ENCODE data around the gene CEL.
"Not testable (repeated sequence)": the region's sequence is repeated elsewhere in the genome, so short reads cannot be mapped to it uniquely, and the experiment has no call there.

The CEL gene

GRCh38 chr9:133061764-133062145 is at the start of gene CEL:
Gene CEL (plus strand): TSS chr9:133061981. CDS start chr9:133062003, 22 bp downstream.
- H3K9me3 ChIP-seq (ENCODE audit: control insufficient read depth, insufficient read depth, low read depth, low read length); H3K4me3 ChIP-seq (ENCODE audit: low read depth, low read length); CTCF ChIA-PET; H3K4me1 ChIP-seq (ENCODE audit: control insufficient read depth, insufficient read depth, low read length); H3K27ac ChIP-seq (ENCODE audit: extremely low read depth, low read depth, low read length); POLR2A ChIA-PET: not testable (repeated sequence)
- peaks cover 0 to 20% of the 10 kb centered on the region in 2 experiments; a peak in 1 of 3 replicates for H3K36me3 ChIP-seq (ENCODE audit: control insufficient read depth in 2 of 2, insufficient read depth in 1 of 2, low read length in 2 of 2)

- Histone ChIP-seq H3K27ac (ENCODE audit: extremely low read depth, low read depth, low read length) (no peak overlapping the region), H3K4me3 (ENCODE audit: low read depth, low read length) (no peak overlapping the region), H3K4me1 (ENCODE audit: control insufficient read depth, insufficient read depth, low read length) (no peaks in the 10 kb centered on the region), H3K36me3 (ENCODE audit: control insufficient read depth in 2 of 2, insufficient read depth in 1 of 2, low read length in 2 of 2) (no peaks in the 10 kb centered on the region), H3K9me3 (ENCODE audit: control insufficient read depth, insufficient read depth, low read depth, low read length) (no peaks in the 10 kb centered on the region)
- CTCF ChIA-PET: interaction anchor here (0.6 to 4.8 kb wide), 4 partner anchors 8 to 603 kb away, joined by 3 to 96 read pairs (median 4); no protein-coding TSS in a partner anchor
- TF ChIP-seq MEIS1 (CRISPR knock-in tag; IDR thresholded peaks at IDR 0.05; ENCODE audit: borderline replicate concordance): no peak
- no peak for TF ChIP-seq ZNF37A (tag by site-specific recombination; IDR thresholded peaks at IDR 0.05)
- no peak for TF ChIP-seq ZNF121 (tag by site-specific recombination; IDR thresholded peaks at IDR 0.05)
- no peak for TF ChIP-seq ZNF148 (tag by site-specific recombination; IDR thresholded peaks at IDR 0.05; ENCODE audit: borderline replicate concordance)
- TF ChIP-seq ZNF830 (tag by site-specific recombination; IDR thresholded peaks at IDR 0.05; ENCODE audit: low read depth): no peak
- no peak for TF ChIP-seq HOXC10 (CRISPR knock-in tag; IDR thresholded peaks at IDR 0.05)
- TF ChIP-seq ZNF580 (tag by site-specific recombination; IDR thresholded peaks at IDR 0.05): no peak
- POLR2A ChIA-PET: interaction anchor here (3.4 kb wide), 1 partner anchor 16 kb away, joined by 12 read pairs; the partner anchor contains the start of gene GTF3C5
These were observed 47.1 kb upstream of the CEL start for GRCh38 chr9:133014696-133015095.

GRCh38 chr9:133023117-133023890 is 38.5 kb upstream of the CEL start:
- ChIA-PET CTCF (interaction anchor here (0.6 to 4.2 kb wide), 38 partner anchors 9 to 552 kb away, joined by 3 to 96 read pairs (median 5); partner anchors contain the start of genes CACFD1, GFI1B and GTF3C5), POLR2A (interaction anchor here (1.1 kb wide), 1 partner anchor 29 kb away, joined by 3 read pairs; no protein-coding TSS in a partner anchor)
- no peaks in the 10 kb centered on the region for H3K9me3 ChIP-seq (ENCODE audit: control insufficient read depth, insufficient read depth, low read depth, low read length)
- H3K36me3 ChIP-seq (ENCODE audit: control insufficient read depth in 2 of 2, insufficient read depth in 1 of 2, low read length in 2 of 2): no peaks in the 10 kb centered on the region
- no peak overlapping the region for H3K27ac ChIP-seq (ENCODE audit: extremely low read depth, low read depth, low read length)
- no peaks in the 10 kb centered on the region for H3K4me1 ChIP-seq (ENCODE audit: control insufficient read depth, insufficient read depth, low read length)
- H3K4me3 ChIP-seq (ENCODE audit: low read depth, low read length): no peak overlapping the region
- no peak for TF ChIP-seq ZNF544 (tag by site-specific recombination; IDR thresholded peaks at IDR 0.05)
- no peak for TF ChIP-seq ZNF133 (tag by site-specific recombination; IDR thresholded peaks at IDR 0.05)
- no peak for TF ChIP-seq WT1 (tag by site-specific recombination; IDR thresholded peaks at IDR 0.05)
- TF ChIP-seq ZNF157 (tag by site-specific recombination; IDR thresholded peaks at IDR 0.05): no peak
- TF ChIP-seq ZNF473 (tag by site-specific recombination; IDR thresholded peaks at IDR 0.05): no peak
- no peak for TF ChIP-seq ZFP41 (tag by site-specific recombination; IDR thresholded peaks at IDR 0.05; ENCODE audit: borderline replicate concordance)
- no peak for TF ChIP-seq YY1 (tag by site-specific recombination; IDR thresholded peaks at IDR 0.05)
- no peak for TF ChIP-seq ZNF341 (tag by site-specific recombination; IDR thresholded peaks at IDR 0.05; ENCODE audit: low read depth)
- TF ChIP-seq ZBTB20 (tag by site-specific recombination; IDR thresholded peaks at IDR 0.05): no peak
- no peak for TF ChIP-seq SETDB1 (IDR thresholded peaks at IDR 0.05; ENCODE audit: insufficient read length, low read length)

Data from HEK293 (cell line).